DLD1 (cell line): ENCODE measurements around the gene HHATL.

Source experiments
- in situ Hi-C: cut with HindIII; loops from 2 replicates; pipeline ENCODE4 v1.10.0; 2017; ENCODE audit warnings: low sequenced_read_pairs

HHATL gene

GRCh38 chr3:42686832-42687650 is 15.6 kb downstream of the HHATL start:
- in situ Hi-C loops: no loop called here

GRCh38 chr3:42685891-42686820 is 16.4 kb downstream of the HHATL start:
- in situ Hi-C loops: no loop called here

- in situ Hi-C loops: no loop called here
Observed at GRCh38 chr3:42685363-42685881, 17.2 kb downstream of the HHATL start, which contains the start of gene KLHL40. Gene KLHL40 (plus strand): TSS chr3:42685537. CDS start chr3:42685619, 82 bp downstream.

GRCh38 chr3:42684632-42685362 is 17.8 kb downstream of the HHATL start:
- in situ Hi-C loops: no loop called here

GRCh38 chr3:42683875-42684598 is 18.6 kb downstream of the HHATL start:
- in situ Hi-C loops: no loop called here

- in situ Hi-C loops: no loop called here
Observed at GRCh38 chr3:42682301-42683070, 20.1 kb downstream of the HHATL start.

DNA sequence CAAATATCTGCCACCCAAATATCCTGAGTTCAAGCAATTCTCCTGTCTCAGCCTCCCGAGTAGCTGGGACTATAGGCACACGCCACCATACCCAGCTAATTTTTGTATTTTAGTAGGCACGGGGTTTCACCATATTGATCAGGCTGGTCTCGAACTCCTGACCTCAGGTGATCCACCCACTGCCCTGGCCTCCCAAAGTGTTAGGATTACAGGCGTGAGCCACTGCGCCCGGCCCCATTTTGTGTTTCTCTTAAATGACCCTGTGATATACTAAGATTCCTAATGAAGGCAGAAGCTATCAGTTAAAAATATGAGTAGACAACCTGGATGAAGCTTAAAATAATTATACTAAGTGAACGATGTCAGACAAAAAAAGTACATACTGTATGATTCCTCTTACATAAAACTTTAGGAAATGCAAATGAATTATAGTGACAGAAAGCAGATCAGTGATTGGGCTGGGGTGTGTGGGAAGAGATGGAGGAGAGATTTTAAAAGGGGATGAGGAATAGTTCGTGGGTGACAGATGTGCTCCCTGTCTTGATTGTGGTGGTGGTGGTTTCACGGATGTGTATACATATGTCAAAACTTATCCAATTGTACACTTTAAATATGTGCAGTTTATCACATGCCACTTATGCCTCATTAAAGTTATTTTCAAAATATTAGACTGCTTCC is 21.1 kb downstream of the HHATL start:
- in situ Hi-C loops: no loop called here

- in situ Hi-C loops: no loop called here
Observed at GRCh38 chr3:42680806-42681205, 21.8 kb downstream of the HHATL start.

GRCh38 chr3:42680271-42680670 is 22.3 kb downstream of the HHATL start:
- in situ Hi-C loops: no loop called here

GRCh38 chr3:42678447-42678846 is 24.2 kb downstream of the HHATL start:
- in situ Hi-C loops: no loop called here

- in situ Hi-C loops: no loop called here
Observed at GRCh38 chr3:42675909-42676308, 26.7 kb downstream of the HHATL start.

GRCh38 chr3:42674146-42674545 is 28.5 kb downstream of the HHATL start:
- in situ Hi-C loops: no loop called here

- in situ Hi-C loops: no loop called here
Observed at GRCh38 chr3:42673082-42673481, 29.5 kb downstream of the HHATL start.

DNA sequence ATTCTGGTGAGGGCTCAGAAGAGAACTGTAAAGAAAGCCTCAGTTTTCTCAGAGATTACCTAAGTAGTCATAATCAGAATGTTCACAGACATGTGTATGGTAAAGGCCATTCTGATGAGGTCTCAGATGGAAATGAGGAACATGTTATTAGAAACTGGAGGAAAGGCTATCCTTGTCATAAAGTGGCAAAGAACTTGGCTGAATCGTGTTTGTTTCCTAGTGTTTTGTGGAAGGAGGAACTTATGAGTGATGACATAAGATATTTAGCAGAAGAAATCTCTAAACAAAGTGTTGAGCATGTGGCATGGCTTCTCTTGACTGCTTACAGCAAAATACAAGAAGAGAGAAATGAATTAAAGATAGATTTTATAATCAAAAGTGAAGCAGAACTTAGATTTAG is 30.1 kb downstream of the HHATL start:
- in situ Hi-C loops: no loop called here

DNA sequence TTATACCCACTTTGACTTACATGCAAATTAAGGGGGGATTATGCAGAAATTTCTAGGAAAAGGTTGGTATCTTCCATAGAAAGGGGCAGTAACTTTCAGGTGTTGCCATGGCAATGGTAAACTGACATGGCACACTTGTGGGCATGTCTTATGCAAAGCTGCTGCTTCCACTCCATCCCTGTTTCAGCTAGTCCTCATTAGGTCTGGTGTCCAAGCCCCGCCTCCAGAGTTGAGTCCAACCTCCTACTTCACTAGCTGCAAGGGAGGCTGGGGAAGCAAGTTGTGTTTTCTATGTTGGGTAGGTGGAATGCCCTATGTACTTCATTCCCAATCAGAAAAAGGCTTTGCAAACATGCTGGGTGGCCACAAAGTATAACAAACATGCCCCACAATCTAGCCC is 31.9 kb downstream of the HHATL start:
- in situ Hi-C loops: no loop called here

DNA sequence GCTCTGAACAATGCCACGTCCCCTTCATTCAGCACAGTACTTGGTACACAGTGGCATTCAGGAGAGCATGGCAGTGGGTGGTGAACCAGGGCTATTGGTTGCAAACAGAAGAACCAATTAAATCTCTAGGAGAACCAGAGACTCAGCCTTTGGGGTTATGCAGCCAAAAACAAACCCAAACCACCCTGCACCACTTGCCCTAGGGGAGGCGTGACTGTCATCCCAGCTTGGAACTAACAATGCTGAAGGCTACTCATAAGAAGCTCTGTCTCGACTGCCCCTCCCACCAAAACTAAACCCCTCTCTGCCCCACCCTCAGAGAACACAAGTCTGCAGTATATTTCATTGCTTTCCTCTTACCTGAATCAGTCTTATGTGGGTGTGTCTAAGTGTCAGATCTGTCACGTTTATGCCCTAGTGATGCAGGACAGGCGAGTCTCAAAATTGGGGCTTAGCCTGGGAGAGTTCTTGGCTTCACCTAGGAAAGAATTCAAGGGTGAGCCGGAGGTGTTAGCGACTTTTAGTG is 32.5 kb downstream of the HHATL start:
- in situ Hi-C loops: no loop called here

DNA sequence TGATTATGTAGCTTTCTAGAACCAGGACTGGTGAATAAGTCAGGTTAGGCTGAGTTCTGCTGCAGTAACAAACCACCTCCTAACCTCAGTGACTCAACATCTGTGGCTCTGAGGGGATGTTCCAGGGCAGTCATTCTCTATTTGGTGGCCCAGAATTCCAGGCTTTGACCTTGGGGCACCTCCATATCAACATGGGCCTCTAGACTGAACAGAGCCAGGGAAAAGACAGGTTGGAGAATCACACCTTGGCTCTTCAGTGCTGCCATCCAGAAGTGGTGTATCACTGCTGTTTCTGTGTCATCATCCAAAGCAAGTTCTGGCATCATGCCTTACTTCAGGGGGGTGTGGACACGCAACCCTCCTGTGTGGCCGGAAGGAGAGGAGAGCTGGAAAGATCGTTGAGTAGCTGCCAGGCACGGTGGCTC is 33.8 kb downstream of the HHATL start:
- in situ Hi-C loops: no loop called here

DNA sequence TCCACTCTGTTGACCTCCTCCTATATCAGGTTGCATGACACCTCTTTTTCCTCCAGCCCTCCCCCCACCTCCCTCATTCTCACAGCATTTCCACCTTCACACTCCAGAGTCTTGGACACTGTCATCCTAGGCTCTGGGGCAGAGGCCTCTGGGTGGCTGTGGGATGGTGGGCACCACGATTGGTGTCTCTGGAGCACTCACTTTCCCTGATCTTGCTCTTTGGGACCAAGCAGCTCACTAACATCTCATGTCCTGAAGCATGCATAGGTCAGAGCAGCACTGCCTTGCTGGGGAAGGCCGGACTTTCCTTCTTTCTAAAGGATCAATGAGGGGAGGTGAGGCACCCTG is 34.2 kb downstream of the HHATL start:
- in situ Hi-C loops: no loop called here
